B cell (primary cell): Measurements from ENCODE around the gene TMOD2. TPM values are rescaled to one million over a fixed set of nuclear protein-coding genes. Genes with fewer than 3 reads are reported as not detected.

Experiments
- ATAC-seq: fragments of 200-7000 bp; cut with Tn5 transposase; one replicate; pipeline ENCODE4 v1.10.0; 2021; ENCODE audit warnings: low read depth, mild to moderate bottlenecking, moderate number of reproducible peaks, moderate library complexity
- CTCF ChIA-PET: fragments of 350-600 bp; sonication (Branson Sonifier 250); formaldehyde crosslinking; loops from one replicate; lab custom pipeline; 2021; ENCODE audit warnings: antibody characterized with exemption, inconsistent platforms; lab: Charles Lee
- POLR2A ChIA-PET: fragments of 350-600 bp; sonication (Branson Sonifier 250); formaldehyde crosslinking; loops from one replicate; lab custom pipeline; 2021; ENCODE audit warnings: antibody characterized with exemption; lab: Charles Lee
- DNase-seq: peaks from one replicate; pipeline ENCODE4 v3.0.0; 2013
- H2AFZ ChIP-seq: 2 replicates; pipeline ENCODE4 v1.6.1; 2012; ENCODE audit warnings: mild to moderate bottlenecking, low read depth, low read length; ENCODE audit not compliant: insufficient read depth, poor library complexity, severe bottlenecking
- H3K27ac ChIP-seq, 2 donors: 1 replicate in 1 of 2; 2 replicates in 1 of 2; pipeline ENCODE4 v1.5.1; 2012 to 2013; ENCODE audit warnings: low read length in 2 of 2, mild to moderate bottlenecking in 2 of 2, moderate library complexity in 1 of 2
- H3K27me3 ChIP-seq, 4 experiments: fragments of 200-600 bp in 1 of 4; sonication (generic) in 1 of 4; replicated peaks in 1 of 4; 1 replicate in 2 of 4; 2 replicates in 2 of 4; pipeline versions ENCODE4 v1.6.1 to v1.7.0; 2013 to 2016; ENCODE audit warnings: low read length in 3 of 4, mild to moderate bottlenecking in 2 of 4, mixed read lengths in 1 of 4, moderate library complexity in 1 of 4; ENCODE audit not compliant: insufficient read depth in 4 of 4, control insufficient read depth in 3 of 4; ENCODE audit errors: control extremely low read depth in 1 of 4
- H3K36me3 ChIP-seq, 2 experiments: replicated peaks in 1 of 2; 1 replicate in 1 of 2; 2 replicates in 1 of 2; pipeline versions ENCODE4 v1.6.1 to v1.7.1; 2013; ENCODE audit warnings: low read length in 1 of 2; ENCODE audit not compliant: insufficient read depth in 2 of 2, control insufficient read depth in 1 of 2; ENCODE audit errors: control extremely low read depth in 1 of 2, extremely low read depth in 1 of 2
- H3K4me1 ChIP-seq, 2 donors: fragments of 200-600 bp in 1 of 2; sonication (generic) in 1 of 2; 1 replicate in 1 of 2; 2 replicates in 1 of 2; pipeline versions ENCODE4 v1.5.1 to v1.6.1; 2013 to 2017; ENCODE audit warnings: low read length in 2 of 2; ENCODE audit not compliant: control insufficient read depth in 2 of 2, insufficient read depth in 2 of 2
- H3K4me2 ChIP-seq: replicated peaks from 2 replicates; pipeline ENCODE3; 2012; ENCODE audit warnings: mild to moderate bottlenecking, low read depth, low read length; ENCODE audit not compliant: poor library complexity, severe bottlenecking
- H3K4me3 ChIP-seq, 5 experiments: fragments of 200-600 bp in 1 of 5; sonication (generic) in 1 of 5; 1 replicate in 3 of 5; 2 replicates in 2 of 5; pipeline versions ENCODE4 v1.5.1 to v1.7.0; 2011 to 2016; ENCODE audit warnings: low read length in 4 of 5, mild to moderate bottlenecking in 4 of 5, low read depth in 2 of 5, control low read depth in 1 of 5, moderate library complexity in 1 of 5; ENCODE audit not compliant: insufficient read depth in 1 of 5; ENCODE audit errors: control extremely low read depth in 1 of 5, extremely low read depth in 1 of 5
- H3K79me2 ChIP-seq: fragments of 200-600 bp; sonication (generic); one replicate; pipeline ENCODE4 v1.6.0; 2016; ENCODE audit warnings: low read length; ENCODE audit not compliant: control insufficient read depth, insufficient read depth
- H3K9ac ChIP-seq: fragments of 200-600 bp; sonication (generic); 2 replicates; pipeline ENCODE4 v1.6.1; 2017; ENCODE audit warnings: mild to moderate bottlenecking, low read length, moderate library complexity
- H3K9me3 ChIP-seq, 3 donors: one replicate each; pipeline versions ENCODE4 v1.6.1 to v1.7.1; 2013; ENCODE audit warnings: low read length in 2 of 3; ENCODE audit not compliant: control insufficient read depth in 2 of 3, insufficient read depth in 1 of 3; ENCODE audit errors: control extremely low read depth in 1 of 3
- H4K20me1 ChIP-seq: 2 replicates; pipeline ENCODE4 v1.6.0; 2012; ENCODE audit warnings: mild to moderate bottlenecking, low read length; ENCODE audit not compliant: insufficient read depth, control insufficient read depth, poor library complexity, severe bottlenecking
- H3K27ac Mint-ChIP-seq: one replicate; pipeline ENCODE4 v1.8.0; 2021; ENCODE audit warnings: mixed read lengths
- H3K27me3 Mint-ChIP-seq: one replicate; pipeline ENCODE4 v1.8.0; 2021; ENCODE audit warnings: mixed read lengths
- H3K4me1 Mint-ChIP-seq: one replicate; pipeline ENCODE4 v1.8.0; 2021; ENCODE audit warnings: mixed read lengths
- H3K4me3 Mint-ChIP-seq: one replicate; pipeline ENCODE4 v1.8.0; 2021; ENCODE audit warnings: mixed read lengths
- H3K9me3 Mint-ChIP-seq: one replicate; pipeline ENCODE4 v1.8.0; 2022; ENCODE audit warnings: mixed read lengths; ENCODE audit not compliant: insufficient read depth
- CTCF ChIP-seq: fragments of 200-600 bp; IDR thresholded peaks from one replicate; pipeline ENCODE4 v1.8.0; 2022; ENCODE audit warnings: antibody characterized with exemption, mild to moderate bottlenecking
- EZH2 ChIP-seq: IDR thresholded peaks from 2 replicates; pipeline ENCODE4 v1.6.1; 2012; ENCODE audit warnings: borderline replicate concordance, low read depth, mild to moderate bottlenecking, moderate library complexity, low read length; ENCODE audit not compliant: insufficient read depth, poor library complexity, severe bottlenecking
- WGBS: methylation state at CpG from one replicate; pipeline ENCODE4 v1.1.5; 2013; ENCODE audit warnings: missing lambda C conversion rate; ENCODE audit not compliant: insufficient coverage; 5-methylcytosine and 5-hydroxymethylcytosine counted together
- intact Hi-C: fragments of 100-400 bp; cut with micrococcal nuclease; formaldehyde crosslinking; loops from one replicate; pipeline ENCODE4 v1.10.0; 2022
- polyA plus RNA-seq: library from polyadenylated mRNA; depleted of rRNA; stranded (reverse); fragments of >200 nt; gene quantifications from 2 replicates; pipeline ENCODE4 v1.2.3, GENCODE V29; 2012
- total RNA-seq, 2 donors: library from RNA; stranded (reverse); fragments of 120-200 nt in 1 of 2; gene quantifications; 1 replicate in 1 of 2; 2 replicates in 1 of 2; pipeline versions ENCODE4 v1.2.3 to v1.2.4, GENCODE V29; 2013 to 2022

The TMOD2 gene
- total and polyA plus RNA-seq, 2 donors (not counting 1 experiment from before 2014, with no cell fraction given): 5.7 to 25.9 TPM

DNA sequence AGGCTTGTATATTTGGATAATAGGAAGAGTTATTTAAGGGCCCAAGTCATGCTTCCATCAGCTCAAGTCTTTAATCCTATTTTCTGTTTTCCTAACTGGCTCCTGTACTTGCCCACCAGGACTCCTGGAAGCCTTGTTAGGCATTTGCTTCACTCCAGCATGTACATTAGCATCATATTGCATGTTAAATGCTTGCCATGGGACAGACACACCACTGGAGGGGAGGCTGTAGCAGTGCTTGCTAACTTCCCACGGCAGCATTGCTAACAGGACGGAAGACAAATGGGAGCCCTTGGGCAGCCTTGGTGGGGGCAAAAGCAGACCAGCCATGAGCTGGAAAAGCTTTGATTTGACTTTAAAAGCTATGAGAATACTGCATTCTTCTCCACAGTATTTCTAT lies 6.1 kb downstream of the TMOD2 start:
- Histone ChIP-seq H3K4me1 (peaks cover 2 to 4% of the 10 kb centered on the region in 2 donors), H3K36me3 (no peaks in the 10 kb centered on the region), H3K4me3 (no peak overlapping the region), H3K27ac (no peak overlapping the region), H4K20me1 (peaks cover 28% of the 10 kb centered on the region), H2AFZ (no peak overlapping the region), H3K27me3 (no peaks in the 10 kb centered on the region), H3K9ac (no peak overlapping the region), H3K4me2 (no peak overlapping the region), H3K9me3 (peaks cover 0 to 4% (median 0%) of the 10 kb centered on the region in 3 donors), H3K79me2 (peaks cover 73% of the 10 kb centered on the region)
- intact Hi-C loops: no loop called here
- Mint-ChIP-seq H3K27ac (no peak overlapping the region), H3K27me3 (no peaks in the 10 kb centered on the region), H3K9me3 (no peaks in the 10 kb centered on the region), H3K4me3 (no peak overlapping the region), H3K4me1 (peaks cover 20% of the 10 kb centered on the region)
- ATAC-seq: no peak
- no peak for DNase-seq
- TF ChIP-seq EZH2 (no peak), CTCF (no peak)
- ChIA-PET POLR2A (no interaction called here), CTCF (interaction anchor here (0.7 to 4.3 kb wide), 5 partner anchors 14 to 107 kb away, joined by 3 to 35 read pairs (median 4); no protein-coding TSS in a partner anchor)
- 90% methylated on average over 2 of the region's 2 CpGs for WGBS

DNA sequence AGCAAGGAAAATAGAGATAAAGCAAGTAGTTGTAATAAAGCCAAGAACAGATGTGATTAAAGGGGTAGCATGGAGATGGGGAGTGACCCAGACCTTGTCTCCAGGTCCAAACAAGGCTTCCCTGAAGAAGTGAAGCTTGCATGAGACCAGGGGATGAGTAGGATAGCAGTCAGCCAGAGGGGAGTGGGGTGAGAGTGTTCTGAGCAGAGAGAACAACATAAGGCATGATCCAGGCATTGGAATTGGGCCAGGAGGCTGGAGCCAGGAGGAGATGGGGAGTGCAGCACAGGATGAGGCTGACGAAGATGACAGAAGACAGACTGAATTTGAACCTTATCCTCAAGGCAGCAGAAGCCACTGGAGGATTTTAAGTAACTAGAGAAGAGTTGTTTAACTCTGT lies 7.2 kb downstream of the TMOD2 start:
- Histone ChIP-seq H3K4me1 (no peaks in the 10 kb centered on the region), H3K9me3 (peaks cover 0 to 4% (median 0%) of the 10 kb centered on the region in 3 donors), H3K27me3 (no peaks in the 10 kb centered on the region), H3K27ac (no peak overlapping the region), H3K4me2 (no peak overlapping the region), H4K20me1 (peaks cover 20% of the 10 kb centered on the region), H3K36me3 (no peaks in the 10 kb centered on the region), H3K9ac (no peak overlapping the region), H2AFZ (no peak overlapping the region), H3K79me2 (peaks cover 61% of the 10 kb centered on the region), H3K4me3 (no peak overlapping the region)
- 100% methylated on average over 1 of the region's 1 CpG for WGBS
- no peak overlapping the region for H3K4me3 Mint-ChIP-seq
- no peaks in the 10 kb centered on the region for H3K27me3 Mint-ChIP-seq
- intact Hi-C loops: no loop called here
- TF ChIP-seq EZH2 (no peak), CTCF (no peak)
- H3K4me1 Mint-ChIP-seq: peaks cover 8% of the 10 kb centered on the region
- CTCF ChIA-PET: interaction anchor here (0.7 to 4.3 kb wide), 3 partner anchors 9 to 108 kb away, joined by 3 to 35 read pairs (median 27); no protein-coding TSS in a partner anchor
- no peaks in the 10 kb centered on the region for H3K9me3 Mint-ChIP-seq
- ATAC-seq (no peak), DNase-seq (no peak)
- H3K27ac Mint-ChIP-seq: no peak overlapping the region
- POLR2A ChIA-PET: interaction anchor here (0.6 kb wide), 1 partner anchor 482 kb away, joined by 4 read pairs; no protein-coding TSS in a partner anchor
